Activated CD4-positive, alpha-beta T cell treated with anti-CD3 and anti-CD28 coated beads, Interleukin-10, Interleukin-2, amounts not matched to agents 100 ng/mL and 50 ng/mL, durations not matched to agents 16 hours and 8 hours (primary cell): ENCODE measurements around the gene EAPP.
"Not testable (repeated sequence)": the region's sequence is repeated elsewhere in the genome, so short reads cannot be mapped to it uniquely, and the experiment has no call there.

Experiments used
- DNase-seq: peaks from one replicate; pipeline ENCODE4 v3.0.0-alpha.2; 2020

Gene EAPP, protein sequence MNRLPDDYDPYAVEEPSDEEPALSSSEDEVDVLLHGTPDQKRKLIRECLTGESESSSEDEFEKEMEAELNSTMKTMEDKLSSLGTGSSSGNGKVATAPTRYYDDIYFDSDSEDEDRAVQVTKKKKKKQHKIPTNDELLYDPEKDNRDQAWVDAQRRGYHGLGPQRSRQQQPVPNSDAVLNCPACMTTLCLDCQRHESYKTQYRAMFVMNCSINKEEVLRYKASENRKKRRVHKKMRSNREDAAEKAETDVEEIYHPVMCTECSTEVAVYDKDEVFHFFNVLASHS

DNA sequence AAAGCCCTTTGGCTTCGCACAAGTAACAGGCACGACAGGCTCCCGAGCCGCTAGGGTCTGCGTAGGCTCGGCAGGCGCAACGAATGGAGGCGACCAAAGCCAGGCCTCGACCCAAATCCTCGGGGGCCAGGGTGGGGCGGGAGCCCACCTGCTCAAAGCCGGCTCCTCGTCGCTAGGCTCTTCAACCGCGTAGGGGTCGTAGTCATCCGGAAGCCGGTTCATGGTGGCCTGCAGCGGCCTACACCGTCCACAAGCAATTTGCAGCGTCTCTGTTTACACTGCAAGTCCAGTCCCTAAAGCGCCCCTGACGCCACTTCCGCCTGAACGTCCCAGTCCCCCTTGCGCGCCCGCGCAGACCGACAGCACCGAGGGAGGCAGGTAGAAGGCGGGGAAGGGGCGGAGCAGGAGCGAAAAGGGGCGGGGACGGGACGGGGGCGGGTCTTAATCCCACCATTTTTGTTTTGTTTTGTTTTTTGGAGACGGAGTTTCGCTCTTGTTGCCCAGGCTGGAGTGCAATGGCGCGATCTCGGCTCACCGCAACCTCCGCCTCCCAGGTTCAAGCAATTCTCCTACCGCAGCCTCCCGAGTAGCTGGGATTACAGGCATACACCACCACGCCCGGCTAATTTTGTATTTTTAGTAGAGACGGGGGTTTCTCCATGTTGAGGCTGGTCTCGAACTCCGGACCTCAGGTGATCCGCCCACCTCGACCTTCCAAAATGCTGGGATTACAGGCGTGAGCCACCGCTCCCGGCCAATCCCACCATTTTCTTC, at the start of gene EAPP:
TSS of gene EAPP (minus strand) at position 295 of the 774 bp plus-strand sequence. CDS start at position 222, 73 bp downstream.
- DNase-seq = peak; percentile 98

DNA sequence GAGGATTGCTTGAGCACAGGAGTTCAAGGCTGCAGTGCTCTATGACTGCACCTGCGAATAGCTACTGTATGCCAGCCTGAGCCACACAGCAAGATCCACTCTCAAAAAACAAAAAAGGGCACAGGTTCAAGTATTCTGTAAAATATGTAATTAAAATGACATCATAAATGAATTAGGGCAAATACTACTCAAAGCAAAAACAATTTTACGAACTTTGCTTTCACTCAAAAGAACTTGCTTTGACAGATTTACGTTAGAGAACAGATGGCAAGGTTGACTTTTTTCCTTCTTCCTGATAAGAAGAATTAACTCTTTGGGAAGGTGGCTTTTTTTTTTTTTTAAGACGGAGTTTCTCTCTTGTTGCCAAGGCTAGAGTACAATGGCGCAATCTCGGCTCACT, 44.0 kb upstream of the EAPP start:
- no peak for DNase-seq

DNA sequence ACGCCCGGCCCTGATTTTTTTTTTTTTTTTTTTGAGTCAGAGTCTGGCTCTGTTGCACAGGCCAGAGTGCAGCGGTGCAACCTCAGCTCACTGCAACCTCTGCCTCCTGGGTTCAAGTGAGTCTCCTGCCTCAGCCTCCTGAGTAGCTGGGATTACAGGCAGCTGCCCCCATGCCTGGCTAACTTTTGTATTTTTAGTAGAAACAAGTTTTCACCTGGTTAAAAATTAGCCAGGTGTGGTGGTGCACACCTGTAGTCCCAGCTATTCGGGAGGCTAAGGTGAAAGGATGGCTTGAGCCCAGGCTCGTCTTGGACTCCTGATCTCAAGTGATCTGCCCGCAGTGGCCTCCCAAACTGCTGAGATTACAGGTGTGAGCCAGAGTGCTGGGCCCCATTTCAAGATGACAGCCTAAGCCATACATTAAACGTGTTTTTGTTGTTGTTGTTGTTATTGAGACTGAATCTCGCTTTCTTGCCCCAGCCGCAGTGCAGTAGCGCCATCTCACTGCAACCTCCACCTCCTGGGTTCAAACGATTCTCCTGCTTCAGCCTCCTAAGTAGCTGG, 42.7 kb upstream of the EAPP start:
- no peak for DNase-seq

DNA sequence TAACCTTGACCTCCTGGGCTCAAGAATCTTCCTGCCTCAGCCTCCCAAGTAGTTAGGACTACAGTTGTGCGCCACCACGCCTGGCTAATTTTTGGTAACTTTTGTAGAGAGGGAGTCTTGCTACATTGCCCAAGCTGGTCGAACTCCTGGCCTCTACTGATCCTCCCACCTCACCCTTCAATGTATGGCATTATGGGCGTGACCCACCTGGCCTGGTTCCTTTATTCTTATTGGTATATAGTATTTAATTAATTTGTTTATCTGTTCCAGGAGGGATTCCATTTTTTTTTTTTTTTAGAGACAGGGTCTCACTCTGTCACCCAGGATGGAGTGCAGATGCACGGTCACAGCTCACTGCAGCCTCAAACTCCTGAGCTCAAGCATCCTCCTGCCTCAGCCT, 40.9 kb upstream of the EAPP start:
- no peak for DNase-seq

DNA sequence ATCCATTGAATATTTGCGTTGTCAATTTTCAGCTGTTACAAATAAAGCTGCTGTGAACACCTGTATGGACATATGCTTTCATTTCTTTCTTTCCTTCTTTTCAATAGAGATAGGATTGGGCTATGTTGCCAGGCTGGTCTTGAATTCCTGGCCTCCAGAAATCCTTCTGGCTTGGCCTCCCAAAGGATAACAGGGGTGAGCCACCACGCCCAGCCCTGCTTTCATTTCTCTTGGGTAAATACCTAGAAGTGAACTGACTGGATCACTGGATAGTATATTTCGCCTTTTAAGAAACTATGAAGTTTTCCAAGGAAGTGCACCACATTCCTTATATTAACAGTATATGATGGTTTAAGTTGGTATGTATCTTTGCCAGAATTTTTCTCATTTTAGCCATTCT, 32.3 kb upstream of the EAPP start:
- DNase-seq = no peak

DNA sequence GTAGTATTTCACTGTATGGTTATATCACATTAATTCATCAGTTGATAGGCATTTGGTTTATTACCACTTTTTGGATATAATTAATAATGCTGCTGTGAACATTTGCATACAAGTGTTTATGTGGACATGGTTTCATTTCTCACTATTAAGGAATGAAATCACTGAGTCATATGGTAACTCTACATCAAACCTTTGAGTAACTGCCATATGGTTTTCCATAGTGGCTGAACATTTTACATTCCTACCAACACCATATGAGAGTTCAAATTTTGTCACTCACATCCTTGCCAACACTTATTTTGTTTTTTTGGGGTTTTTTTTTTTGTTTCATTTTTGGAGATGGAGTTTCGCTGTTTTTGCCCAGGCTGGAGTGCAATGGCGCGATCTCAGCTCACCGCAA, 30.2 kb upstream of the EAPP start:
- DNase-seq = no peak

DNA sequence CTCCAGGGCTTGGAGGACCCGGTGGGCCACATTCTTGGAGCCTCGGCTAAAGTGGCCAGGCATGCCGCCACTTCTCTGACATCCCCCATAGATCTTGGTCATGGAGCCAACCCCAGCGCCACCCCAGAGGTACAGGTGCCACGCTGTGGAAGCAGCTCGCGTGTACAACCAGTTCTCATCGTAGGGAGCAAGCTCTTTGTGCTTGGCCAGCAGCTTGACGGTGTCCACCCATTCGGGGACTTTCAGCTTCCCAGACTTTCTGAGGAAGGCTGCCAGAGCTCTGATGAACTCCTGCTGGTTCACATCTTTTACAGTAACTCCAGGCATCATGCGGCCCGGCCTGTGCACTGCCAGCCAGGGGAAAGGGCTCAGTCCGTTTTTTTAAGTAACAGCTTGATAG, 29.3 kb upstream of the EAPP start:
- DNase-seq = no peak

DNA sequence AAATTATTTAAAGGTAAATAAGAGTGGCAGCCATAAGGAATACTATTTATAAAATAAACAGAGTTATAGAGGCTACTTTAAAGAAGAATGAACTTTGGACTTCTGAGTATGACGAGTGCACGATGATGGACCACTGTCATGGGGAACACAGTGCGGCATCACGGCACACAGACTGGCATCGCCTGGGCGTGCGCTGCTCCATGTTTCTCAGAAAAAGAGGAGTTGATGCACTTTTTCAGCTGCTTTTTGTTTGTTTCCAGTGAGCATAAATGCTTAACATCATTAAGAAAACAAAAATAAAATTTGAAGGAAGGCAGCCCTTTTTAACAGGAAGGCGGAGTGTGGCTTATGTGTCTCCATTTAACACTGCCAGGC, 23.3 kb upstream of the EAPP start:
- DNase-seq = no peak

DNA sequence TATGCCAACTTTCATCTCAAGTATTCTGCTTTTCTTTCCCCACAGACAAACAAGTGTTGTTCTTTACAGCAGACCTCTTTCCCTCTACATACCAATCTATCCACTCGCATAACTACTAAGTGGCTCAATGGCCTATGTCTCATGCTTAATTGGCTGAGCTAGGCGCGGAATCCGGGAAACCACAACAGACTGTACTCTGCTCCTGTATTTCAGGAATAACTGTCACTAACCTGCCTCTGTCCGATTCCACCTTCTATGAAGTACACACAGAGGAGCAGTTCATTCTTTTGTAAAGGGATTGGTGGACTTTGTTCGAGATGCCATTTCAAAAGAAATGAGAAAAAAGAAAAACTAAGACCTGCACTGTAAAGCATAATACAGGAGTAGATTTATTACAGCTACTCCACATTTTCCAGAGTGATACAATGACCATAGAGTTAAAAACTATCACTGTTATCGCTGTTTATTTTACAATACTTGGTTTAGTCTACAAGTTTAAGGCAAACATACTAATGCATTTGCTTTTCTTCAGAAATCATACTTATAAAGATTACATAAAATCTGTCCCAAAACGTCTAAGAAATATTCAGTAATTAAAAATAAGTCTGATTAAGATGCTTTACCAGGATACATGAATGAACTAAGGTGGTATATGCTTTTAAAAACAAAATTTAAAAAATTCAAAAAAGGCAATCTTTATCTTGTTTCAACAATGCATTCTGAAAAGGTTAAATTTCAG, 22.7 kb upstream of the EAPP start:
- DNase-seq = not testable (repeated sequence)

DNA sequence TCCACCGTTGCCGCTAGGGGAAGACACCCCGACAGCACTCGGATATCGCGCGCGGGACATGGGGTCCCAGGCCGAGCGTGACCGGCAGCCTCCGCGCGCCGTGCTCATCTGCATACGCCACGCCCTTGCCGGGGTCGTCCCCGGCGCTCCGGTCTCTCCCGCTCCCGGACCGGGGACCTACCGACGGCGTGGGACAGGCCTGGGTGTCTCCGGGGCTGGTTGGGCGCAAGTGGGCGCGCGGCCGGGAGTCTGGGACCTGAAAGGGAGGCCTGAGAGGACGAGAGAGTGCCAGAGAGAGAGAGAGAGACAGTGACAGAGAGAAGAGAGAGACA, 17.0 kb upstream of the EAPP start:
- not testable (repeated sequence) for DNase-seq

DNA sequence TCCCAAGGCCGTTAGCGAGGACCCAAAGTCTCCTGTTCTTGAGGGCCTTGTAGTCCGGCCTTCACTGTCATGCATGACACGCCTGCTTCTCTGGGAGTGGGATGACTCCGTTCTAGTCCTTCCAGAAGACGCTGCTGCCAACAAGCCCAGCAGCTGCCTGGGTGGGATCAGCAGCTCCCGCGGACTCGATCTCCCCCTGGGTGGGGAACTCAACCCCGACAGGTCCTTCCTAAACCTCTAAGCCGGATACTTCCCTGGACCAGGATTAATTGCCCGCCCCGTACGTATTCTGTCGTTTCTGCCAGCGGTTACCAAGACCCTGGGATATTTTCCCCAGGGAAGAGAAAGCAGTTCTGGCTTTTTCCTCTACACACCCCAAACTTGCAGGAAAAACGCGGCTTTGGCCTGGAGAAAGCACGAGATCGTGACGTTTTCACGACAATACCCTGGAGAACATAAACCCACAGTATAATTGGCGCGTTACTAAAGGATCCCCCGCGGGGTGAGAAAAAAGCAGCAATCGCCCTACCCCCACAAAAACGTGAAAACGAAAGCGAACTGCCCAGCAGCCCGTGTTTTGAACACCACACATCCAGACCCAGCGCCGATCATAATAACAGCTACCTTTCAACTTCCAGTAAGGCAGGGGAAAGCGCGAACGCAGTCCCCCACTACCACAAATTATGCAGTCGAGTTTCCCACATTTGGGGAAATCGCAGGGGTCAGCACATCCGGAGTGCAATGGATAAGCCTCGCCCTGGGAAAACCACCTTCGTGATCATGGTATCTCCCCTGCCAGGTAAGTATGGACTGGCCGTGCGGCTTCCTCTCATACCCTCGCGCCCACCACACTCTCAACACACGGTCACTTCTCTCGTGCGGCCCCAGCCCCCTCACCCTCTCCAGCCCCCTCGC, 16.3 kb upstream of the EAPP start:
- DNase-seq = not testable (repeated sequence)

DNA sequence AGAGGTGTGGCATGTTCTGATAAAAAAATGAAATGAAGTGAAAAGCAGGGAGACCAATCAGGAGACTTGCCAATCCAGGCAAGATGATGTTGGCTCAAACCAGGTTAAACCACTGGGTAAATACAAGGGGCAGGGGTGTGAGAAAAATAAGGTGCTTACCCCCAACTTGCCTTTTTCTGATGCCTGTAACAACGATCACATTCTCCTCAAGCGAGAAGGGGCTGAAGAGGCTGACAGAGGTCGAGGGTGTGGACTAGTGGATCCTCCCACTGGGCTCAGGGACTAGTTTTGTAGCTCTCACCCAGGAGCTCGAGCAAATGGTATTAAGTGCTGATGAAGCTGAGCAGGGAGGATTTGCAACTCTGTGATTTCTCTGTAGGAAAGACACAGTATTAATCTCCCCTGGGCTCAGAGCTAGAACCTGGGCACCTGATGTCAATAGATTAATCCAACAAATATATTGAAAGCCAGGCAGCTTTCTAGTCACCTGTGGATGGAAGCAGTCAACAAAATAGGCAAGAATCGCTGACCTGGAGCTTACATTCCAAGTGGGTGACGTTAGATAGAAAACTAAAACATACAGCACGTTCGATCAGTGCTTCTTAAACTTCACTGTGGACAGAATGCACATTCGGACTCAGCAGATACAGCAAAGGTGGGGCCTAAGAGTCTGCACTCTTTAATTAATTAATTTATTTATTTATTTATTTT, 15.2 kb upstream of the EAPP start:
- DNase-seq = peak; percentile 19

DNA sequence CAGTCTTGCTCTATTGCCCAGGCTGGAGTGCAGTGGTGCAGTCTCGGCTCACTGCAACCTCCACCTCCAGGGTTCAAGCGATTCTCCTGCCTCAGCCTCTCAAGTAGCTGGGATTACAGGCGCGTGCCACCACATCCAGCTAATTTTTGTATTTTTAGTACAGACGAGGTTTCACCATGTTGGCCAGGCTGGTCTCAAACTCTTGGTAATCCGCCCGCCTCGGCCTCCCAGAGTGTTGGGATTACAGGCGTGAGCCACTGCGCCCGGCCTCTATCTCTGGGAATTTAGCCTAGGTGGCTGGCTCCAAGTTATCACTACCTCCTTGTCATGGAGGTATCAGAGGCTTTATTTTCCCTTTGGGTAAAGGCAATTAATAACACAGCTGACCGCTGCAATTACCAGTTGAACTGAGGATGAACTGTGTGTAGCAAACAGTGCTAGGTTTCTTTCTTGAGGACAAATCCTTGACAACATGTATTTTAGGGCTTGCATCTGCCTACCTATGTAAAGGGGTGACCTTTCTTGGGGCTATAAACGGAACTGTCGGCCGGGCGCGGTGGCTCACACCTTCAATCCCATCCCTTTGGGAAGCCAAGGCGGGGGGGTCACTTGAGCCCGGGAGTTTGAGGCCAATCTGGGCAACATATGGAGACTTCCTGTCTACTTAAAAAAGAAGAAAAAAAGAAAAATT, 9.9 kb upstream of the EAPP start:
- not testable (repeated sequence) for DNase-seq

DNA sequence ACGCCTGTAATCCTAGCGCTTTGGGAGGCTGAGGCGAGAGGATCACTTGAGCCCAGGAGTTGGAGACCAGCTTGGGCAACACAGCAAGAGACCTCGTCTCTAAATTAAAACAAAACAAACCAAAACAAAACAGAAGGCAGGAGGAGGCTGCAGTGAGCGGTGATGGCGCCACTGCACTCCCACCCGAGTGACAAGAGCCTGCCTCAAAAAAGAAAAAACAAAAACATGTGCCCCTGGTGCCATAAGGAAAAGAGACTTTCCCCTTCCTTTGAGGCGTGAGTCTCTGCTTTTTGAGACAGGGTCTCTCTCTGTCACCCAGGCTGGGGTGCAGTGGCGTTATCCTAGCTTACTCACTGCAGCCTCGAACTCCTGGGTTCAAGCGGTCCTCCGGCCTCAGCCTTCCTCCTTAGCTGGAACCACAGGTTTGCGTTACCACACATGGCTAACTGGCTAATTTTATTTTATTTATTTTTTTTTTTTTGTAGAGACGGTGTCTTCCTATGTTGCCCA, 9.0 kb upstream of the EAPP start:
- no peak for DNase-seq

DNA sequence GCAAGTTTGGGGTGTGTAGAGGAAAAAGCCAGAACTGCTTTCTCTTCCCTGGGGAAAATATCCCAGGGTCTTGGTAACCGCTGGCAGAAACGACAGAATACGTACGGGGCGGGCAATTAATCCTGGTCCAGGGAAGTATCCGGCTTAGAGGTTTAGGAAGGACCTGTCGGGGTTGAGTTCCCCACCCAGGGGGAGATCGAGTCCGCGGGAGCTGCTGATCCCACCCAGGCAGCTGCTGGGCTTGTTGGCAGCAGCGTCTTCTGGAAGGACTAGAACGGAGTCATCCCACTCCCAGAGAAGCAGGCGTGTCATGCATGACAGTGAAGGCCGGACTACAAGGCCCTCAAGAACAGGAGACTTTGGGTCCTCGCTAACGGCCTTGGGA, 7.6 kb upstream of the EAPP start:
- DNase-seq = not testable (repeated sequence)

DNA sequence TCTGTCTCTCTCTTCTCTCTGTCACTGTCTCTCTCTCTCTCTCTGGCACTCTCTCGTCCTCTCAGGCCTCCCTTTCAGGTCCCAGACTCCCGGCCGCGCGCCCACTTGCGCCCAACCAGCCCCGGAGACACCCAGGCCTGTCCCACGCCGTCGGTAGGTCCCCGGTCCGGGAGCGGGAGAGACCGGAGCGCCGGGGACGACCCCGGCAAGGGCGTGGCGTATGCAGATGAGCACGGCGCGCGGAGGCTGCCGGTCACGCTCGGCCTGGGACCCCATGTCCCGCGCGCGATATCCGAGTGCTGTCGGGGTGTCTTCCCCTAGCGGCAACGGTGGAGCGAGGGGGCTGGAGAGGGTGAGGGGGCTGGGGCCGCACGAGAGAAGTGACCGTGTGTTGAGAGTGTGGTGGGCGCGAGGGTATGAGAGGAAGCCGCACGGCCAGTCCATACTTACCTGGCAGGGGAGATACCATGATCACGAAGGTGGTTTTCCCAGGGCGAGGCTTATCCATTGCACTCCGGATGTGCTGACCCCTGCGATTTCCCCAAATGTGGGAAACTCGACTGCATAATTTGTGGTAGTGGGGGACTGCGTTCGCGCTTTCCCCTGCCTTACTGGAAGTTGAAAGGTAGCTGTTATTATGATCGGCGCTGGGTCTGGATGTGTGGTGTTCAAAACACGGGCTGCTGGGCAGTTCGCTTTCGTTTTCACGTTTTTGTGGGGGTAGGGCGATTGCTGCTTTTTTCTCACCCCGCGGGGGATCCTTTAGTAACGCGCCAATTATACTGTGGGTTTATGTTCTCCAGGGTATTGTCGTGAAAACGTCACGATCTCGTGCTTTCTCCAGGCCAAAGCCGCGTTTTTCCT, 7.0 kb upstream of the EAPP start:
- not testable (repeated sequence) for DNase-seq

DNA sequence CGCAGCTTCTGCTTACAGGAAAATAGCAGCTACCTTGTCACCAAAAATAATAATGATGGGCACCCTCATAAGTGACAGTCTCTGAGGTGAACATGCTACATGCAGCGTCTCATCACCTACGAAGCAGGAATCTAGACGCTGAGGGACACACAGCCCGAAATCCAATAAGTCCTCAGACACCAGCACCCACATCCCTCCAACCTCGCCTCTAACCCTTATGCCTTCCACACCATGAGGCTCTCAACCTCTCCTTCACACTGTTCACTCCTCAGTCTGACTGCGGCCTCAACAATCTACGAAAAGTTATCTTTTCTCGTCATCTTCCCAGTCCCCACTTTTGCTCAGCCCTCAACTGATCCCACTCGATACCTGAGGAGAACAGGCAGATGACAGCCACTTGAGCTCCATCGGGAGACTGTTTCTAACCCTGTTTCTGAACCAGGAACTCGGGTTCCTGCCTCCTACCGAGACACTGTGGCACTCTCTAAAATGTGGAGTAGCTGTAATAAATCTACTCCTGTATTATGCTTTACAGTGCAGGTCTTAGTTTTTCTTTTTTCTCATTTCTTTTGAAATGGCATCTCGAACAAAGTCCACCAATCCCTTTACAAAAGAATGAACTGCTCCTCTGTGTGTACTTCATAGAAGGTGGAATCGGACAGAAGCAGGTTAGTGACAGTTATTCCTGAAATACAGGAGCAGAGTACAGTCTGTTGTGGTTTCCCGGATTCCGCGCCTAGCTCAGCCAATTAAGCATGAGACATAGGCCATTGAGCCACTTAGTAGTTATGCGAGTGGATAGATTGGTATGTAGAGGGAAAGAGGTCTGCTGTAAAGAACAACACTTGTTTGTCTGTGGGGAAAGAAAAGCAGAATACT, 919 bp upstream of the EAPP start:
- DNase-seq = not testable (repeated sequence)

DNA sequence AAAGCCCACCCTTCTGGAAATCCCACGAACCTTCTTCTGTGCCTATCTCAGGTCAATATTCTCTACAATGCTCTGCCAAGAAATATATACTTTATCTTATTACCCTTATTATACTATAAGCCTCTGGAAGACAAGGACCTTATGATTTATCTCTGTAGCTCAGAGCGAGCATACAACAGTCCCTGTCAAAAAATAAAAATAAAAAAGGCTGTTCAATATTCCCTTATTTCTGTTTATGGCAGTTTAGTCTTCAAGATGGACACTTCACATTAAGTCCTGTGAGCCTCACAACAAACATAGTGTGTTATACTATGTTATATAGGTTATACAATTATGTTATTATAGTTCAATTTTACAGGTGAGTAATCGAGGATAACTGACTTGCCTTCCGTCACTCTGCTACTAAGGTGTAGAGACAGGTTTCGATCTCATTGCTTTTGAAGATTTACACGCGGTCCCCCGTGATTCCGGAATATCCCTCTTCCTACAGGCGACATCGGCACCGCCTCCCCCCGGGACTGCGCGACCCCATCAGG, 562 bp downstream of the EAPP start:
- DNase-seq = peak; percentile 8

DNA sequence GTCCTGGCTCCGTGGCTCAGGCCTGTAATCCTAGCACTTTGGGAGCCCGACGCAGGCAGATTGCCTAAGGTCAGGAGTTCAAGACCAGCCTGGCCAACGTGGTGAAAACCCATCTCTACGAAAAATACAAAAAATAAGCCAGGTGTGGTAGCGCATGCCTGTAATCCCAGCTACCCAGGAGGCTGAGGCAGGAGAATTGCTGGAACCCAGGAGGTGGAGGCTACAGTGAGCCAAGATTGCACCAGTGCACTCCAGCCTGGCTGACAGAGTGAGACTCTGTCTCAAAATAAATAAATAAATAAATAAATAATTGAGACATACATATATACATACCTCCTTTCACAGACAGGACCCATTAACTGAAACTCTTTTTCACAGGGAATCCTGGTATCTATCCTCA, 1.4 kb downstream of the EAPP start:
- not testable (repeated sequence) for DNase-seq
